ENCODE data around the gene PFDN4. TPM values are rescaled to one million over a fixed set of nuclear protein-coding genes. Genes with fewer than 3 reads are reported as not detected.
A peak's percentile ranks its signal among the peaks of the same experiment; 100 is the strongest.

PFDN4 gene
- 10 to 100 TPM; 37.1 to 41.3 TPM for total RNA-seq
- 42.5 TPM for polyA plus RNA-seq

- H3K27me3 ChIP-seq (ENCODE audit: insufficient read depth, low read length, poor library complexity, severe bottlenecking): no peaks in the 10 kb centered on the region
- DNase-seq: peak; percentile 58 to 83 (median 77)
- CTCF ChIA-PET: interaction anchor here (0.7 to 5.1 kb wide), 5 partner anchors 8 to 1798 kb away, joined by 3 to 25 read pairs (median 5); no protein-coding TSS in a partner anchor
- Mint-ChIP-seq H3K4me3 (peak within 1 kb of the TSS; percentile 96 to 100 (median 98)), H3K36me3 (peaks cover 0 to 18% (median 0%) of the 10 kb centered on the region in 3 donors), H3K27me3 (peaks cover 5 to 6% of the 10 kb centered on the region in 2 donors), H3K4me1 (peaks cover 29 to 46% (median 41%) of the 10 kb centered on the region in 3 donors), H3K9me3 (no peaks in the 10 kb centered on the region), H3K27ac (peak within 1 kb of the TSS; percentile 100)
- peak within 1 kb of the TSS; percentile 91 for H3K4me3 ChIP-seq (ENCODE audit: low read length)
- H3K4me1 ChIP-seq (ENCODE audit: insufficient read depth, low read length): peaks cover 24% of the 10 kb centered on the region
- H3K27ac ChIP-seq (ENCODE audit: low read depth, low read length): peak within 1 kb of the TSS; percentile 99
- H3K36me3 ChIP-seq (ENCODE audit: insufficient read depth, low read length): no peaks in the 10 kb centered on the region
- no peaks in the 10 kb centered on the region for H3K9me3 ChIP-seq (ENCODE audit: low read length)
- POLR2A ChIA-PET: no interaction called here
Measured at GRCh38 chr20:54207743-54208547, at the start of gene PFDN4. Gene PFDN4, plus strand, starts transcription at chr20:54208087. Its CDS starts 14 bp downstream, at chr20:54208101.

- Mint-ChIP-seq H3K27me3 (peaks cover 23 to 24% of the 10 kb centered on the region in 2 donors), H3K4me1 (no peaks in the 10 kb centered on the region), H3K9me3 (no peaks in the 10 kb centered on the region), H3K27ac (no peak overlapping the region), H3K36me3 (no peaks in the 10 kb centered on the region), H3K4me3 (no peak overlapping the region)
- POLR2A ChIA-PET: no interaction called here
- no peak for DNase-seq
- no peaks in the 10 kb centered on the region for H3K4me1 ChIP-seq (ENCODE audit: insufficient read depth, low read length)
- CTCF ChIA-PET: no interaction called here
- no peaks in the 10 kb centered on the region for H3K9me3 ChIP-seq (ENCODE audit: low read length)
- no peak overlapping the region for H3K27ac ChIP-seq (ENCODE audit: low read depth, low read length)
- H3K27me3 ChIP-seq (ENCODE audit: insufficient read depth, low read length, poor library complexity, severe bottlenecking): no peaks in the 10 kb centered on the region
- H3K36me3 ChIP-seq (ENCODE audit: insufficient read depth, low read length): no peaks in the 10 kb centered on the region
- no peak overlapping the region for H3K4me3 ChIP-seq (ENCODE audit: low read length)
Measured at GRCh38 chr20:54158226-54158625, 49.7 kb upstream of the PFDN4 start.

- POLR2A ChIA-PET: no interaction called here
- no peaks in the 10 kb centered on the region for H3K36me3 ChIP-seq (ENCODE audit: insufficient read depth, low read length)
- no peak overlapping the region for H3K4me3 ChIP-seq (ENCODE audit: low read length)
Measured at GRCh38 chr20:54158856-54159418, 49.0 kb upstream of the PFDN4 start.

GRCh38 chr20:54160065-54161007 lies 47.6 kb upstream of the PFDN4 start:
- Mint-ChIP-seq H3K4me3 (peak overlapping the region in 1 of 7 donors; percentile 7), H3K9me3 (no peaks in the 10 kb centered on the region), H3K27ac (no peak overlapping the region), H3K36me3 (no peaks in the 10 kb centered on the region), H3K4me1 (no peaks in the 10 kb centered on the region), H3K27me3 (peaks cover 25 to 39% of the 10 kb centered on the region in 2 donors)
- no peaks in the 10 kb centered on the region for H3K4me1 ChIP-seq (ENCODE audit: insufficient read depth, low read length)
- no peak overlapping the region for H3K27ac ChIP-seq (ENCODE audit: low read depth, low read length)
- H3K27me3 ChIP-seq (ENCODE audit: insufficient read depth, low read length, poor library complexity, severe bottlenecking): no peaks in the 10 kb centered on the region
- H3K4me3 ChIP-seq (ENCODE audit: low read length): no peak overlapping the region
- no peak for DNase-seq
- ChIA-PET CTCF (interaction anchor here (1.4 kb wide), 1 partner anchor 39 kb away, joined by 4 read pairs; no protein-coding TSS in a partner anchor), POLR2A (no interaction called here)
- no peaks in the 10 kb centered on the region for H3K36me3 ChIP-seq (ENCODE audit: insufficient read depth, low read length)
- no peaks in the 10 kb centered on the region for H3K9me3 ChIP-seq (ENCODE audit: low read length)

More at GRCh38 chr20:54158856-54159418, 49.0 kb upstream of the PFDN4 start:
- H3K4me1 Mint-ChIP-seq: no peaks in the 10 kb centered on the region
- DNase-seq: no peak
- CTCF ChIA-PET: no interaction called here
- peaks cover 23 to 28% of the 10 kb centered on the region in 2 donors for H3K27me3 Mint-ChIP-seq
- Histone ChIP-seq H3K27me3 (ENCODE audit: insufficient read depth, low read length, poor library complexity, severe bottlenecking) (no peaks in the 10 kb centered on the region), H3K9me3 (ENCODE audit: low read length) (no peaks in the 10 kb centered on the region), H3K27ac (ENCODE audit: low read depth, low read length) (no peak overlapping the region), H3K4me1 (ENCODE audit: insufficient read depth, low read length) (no peaks in the 10 kb centered on the region)
- H3K9me3 Mint-ChIP-seq: no peaks in the 10 kb centered on the region
- no peaks in the 10 kb centered on the region for H3K36me3 Mint-ChIP-seq
- H3K27ac Mint-ChIP-seq: no peak overlapping the region
- H3K4me3 Mint-ChIP-seq: no peak overlapping the region

GRCh38 chr20:54161008-54161820 lies 46.7 kb upstream of the PFDN4 start:
- Mint-ChIP-seq H3K36me3 (no peaks in the 10 kb centered on the region), H3K27me3 (peaks cover 30 to 45% of the 10 kb centered on the region in 2 donors), H3K4me1 (no peaks in the 10 kb centered on the region), H3K27ac (no peak overlapping the region), H3K4me3 (no peak overlapping the region), H3K9me3 (no peaks in the 10 kb centered on the region)
- POLR2A ChIA-PET: no interaction called here
- Histone ChIP-seq H3K9me3 (ENCODE audit: low read length) (no peaks in the 10 kb centered on the region), H3K36me3 (ENCODE audit: insufficient read depth, low read length) (no peaks in the 10 kb centered on the region), H3K27ac (ENCODE audit: low read depth, low read length) (no peak overlapping the region), H3K4me3 (ENCODE audit: low read length) (no peak overlapping the region), H3K4me1 (ENCODE audit: insufficient read depth, low read length) (no peaks in the 10 kb centered on the region), H3K27me3 (ENCODE audit: insufficient read depth, low read length, poor library complexity, severe bottlenecking) (no peaks in the 10 kb centered on the region)
- DNase-seq: no peak
- CTCF ChIA-PET: interaction anchor here (1.4 kb wide), 1 partner anchor 38 kb away, joined by 4 read pairs; no protein-coding TSS in a partner anchor

GRCh38 chr20:54161821-54162149 lies 46.1 kb upstream of the PFDN4 start:
- Histone ChIP-seq H3K27ac (ENCODE audit: low read depth, low read length) (no peak overlapping the region), H3K9me3 (ENCODE audit: low read length) (no peaks in the 10 kb centered on the region), H3K36me3 (ENCODE audit: insufficient read depth, low read length) (no peaks in the 10 kb centered on the region), H3K4me3 (ENCODE audit: low read length) (no peak overlapping the region), H3K4me1 (ENCODE audit: insufficient read depth, low read length) (no peaks in the 10 kb centered on the region), H3K27me3 (ENCODE audit: insufficient read depth, low read length, poor library complexity, severe bottlenecking) (no peaks in the 10 kb centered on the region)
- ChIA-PET POLR2A (no interaction called here), CTCF (no interaction called here)
- H3K27me3 Mint-ChIP-seq: peaks cover 29 to 50% of the 10 kb centered on the region in 2 donors
- H3K9me3 Mint-ChIP-seq: no peaks in the 10 kb centered on the region
- H3K27ac Mint-ChIP-seq: no peak overlapping the region
- H3K4me3 Mint-ChIP-seq: no peak overlapping the region
- H3K4me1 Mint-ChIP-seq: no peaks in the 10 kb centered on the region
- H3K36me3 Mint-ChIP-seq: no peaks in the 10 kb centered on the region
- DNase-seq: no peak

- Histone ChIP-seq H3K27ac (ENCODE audit: low read depth, low read length) (no peak overlapping the region), H3K9me3 (ENCODE audit: low read length) (no peaks in the 10 kb centered on the region), H3K4me3 (ENCODE audit: low read length) (no peak overlapping the region), H3K4me1 (ENCODE audit: insufficient read depth, low read length) (no peaks in the 10 kb centered on the region), H3K36me3 (ENCODE audit: insufficient read depth, low read length) (no peaks in the 10 kb centered on the region), H3K27me3 (ENCODE audit: insufficient read depth, low read length, poor library complexity, severe bottlenecking) (no peaks in the 10 kb centered on the region)
- Mint-ChIP-seq H3K4me1 (no peaks in the 10 kb centered on the region), H3K9me3 (no peaks in the 10 kb centered on the region), H3K4me3 (no peak overlapping the region), H3K27me3 (peaks cover 34 to 56% of the 10 kb centered on the region in 2 donors), H3K27ac (no peak overlapping the region), H3K36me3 (no peaks in the 10 kb centered on the region)
- POLR2A ChIA-PET: no interaction called here
- CTCF ChIA-PET: no interaction called here
- DNase-seq: no peak
Measured at GRCh38 chr20:54162378-54163009, 45.4 kb upstream of the PFDN4 start.

Data from CD8-positive, alpha-beta memory T cell (primary cell).